ENCODE data around the gene TXLNG.

TXLNG gene

GRCh38 chrX:16785247-16786138, 773 bp upstream of the TXLNG start:
- DNase-seq (ENCODE audit: low read depth in 2 of 2) = no peak

GRCh38 chrX:16786791-16787735, 797 bp downstream of the TXLNG start:
- DNase-seq (ENCODE audit: low read depth in 2 of 2) = peak; percentile 7 to 10

GRCh38 chrX:16788477-16788876, 2.2 kb downstream of the TXLNG start:
- no peak for DNase-seq (ENCODE audit: low read depth in 2 of 2)

GRCh38 chrX:16796298-16796697, 10.0 kb downstream of the TXLNG start:
- DNase-seq (ENCODE audit: low read depth in 2 of 2) = no peak

- DNase-seq (ENCODE audit: low read depth in 2 of 2) = no peak
Observed at GRCh38 chrX:16797358-16797757, 11.1 kb downstream of the TXLNG start.

- no peak for DNase-seq (ENCODE audit: low read depth in 2 of 2)
Observed at GRCh38 chrX:16797841-16798240, 11.6 kb downstream of the TXLNG start.

GRCh38 chrX:16804923-16805464, 18.7 kb downstream of the TXLNG start:
- no peak for DNase-seq (ENCODE audit: low read depth in 2 of 2)

GRCh38 chrX:16807548-16807947, 21.3 kb downstream of the TXLNG start:
- no peak for DNase-seq (ENCODE audit: low read depth in 2 of 2)

- DNase-seq (ENCODE audit: low read depth in 2 of 2) = no peak
Observed at GRCh38 chrX:16807976-16808542, 21.8 kb downstream of the TXLNG start.

- no peak for DNase-seq (ENCODE audit: low read depth in 2 of 2)
Observed at GRCh38 chrX:16814597-16814996, 28.3 kb downstream of the TXLNG start.

GRCh38 chrX:16819634-16820033, 33.4 kb downstream of the TXLNG start:
- DNase-seq (ENCODE audit: low read depth in 2 of 2) = no peak

GRCh38 chrX:16822723-16823122, 36.5 kb downstream of the TXLNG start:
- no peak for DNase-seq (ENCODE audit: low read depth in 2 of 2)

GRCh38 chrX:16825264-16826035, 39.2 kb downstream of the TXLNG start:
- no peak for DNase-seq (ENCODE audit: low read depth in 2 of 2)

GRCh38 chrX:16826207-16826606, 39.9 kb downstream of the TXLNG start:
- no peak for DNase-seq (ENCODE audit: low read depth in 2 of 2)

- no peak for DNase-seq (ENCODE audit: low read depth in 2 of 2)
Observed at GRCh38 chrX:16827225-16827624, 41.0 kb downstream of the TXLNG start.

GRCh38 chrX:16828124-16828908, 42.0 kb downstream of the TXLNG start:
- DNase-seq (ENCODE audit: low read depth in 2 of 2) = no peak

GRCh38 chrX:16832301-16832700, 46.0 kb downstream of the TXLNG start:
- DNase-seq (ENCODE audit: low read depth in 2 of 2) = no peak

GRCh38 chrX:16834806-16835205, 48.5 kb downstream of the TXLNG start:
- no peak for DNase-seq (ENCODE audit: low read depth in 2 of 2)

- DNase-seq (ENCODE audit: low read depth in 2 of 2) = no peak
Observed at GRCh38 chrX:16836371-16836770, 50.1 kb downstream of the TXLNG start.
